Panc1 (cell line): Measurements from ENCODE around the gene SYNDIG1L.
A peak's percentile ranks its signal among the peaks of the same experiment; 100 is the strongest.

Experiments
- CTCF ChIP-seq: fragments of 450-650 bp; IDR thresholded peaks from 2 replicates; pipeline ENCODE4 v1.5.1; 2017; ENCODE audit warnings: mild to moderate bottlenecking
- POLR2AphosphoS5 ChIP-seq: IDR thresholded peaks from 2 replicates; pipeline ENCODE4 v1.6.1; 2012; ENCODE audit warnings: mild to moderate bottlenecking, low read depth, low read length, moderate library complexity
- REST ChIP-seq, 2 experiments: IDR thresholded peaks; 2 replicates each; pipeline ENCODE4 v1.6.1; 2011 to 2012; ENCODE audit warnings: low read depth in 2 of 2, control low read depth in 1 of 2, low read length in 1 of 2, mild to moderate bottlenecking in 1 of 2, moderate library complexity in 1 of 2; ENCODE audit not compliant: insufficient read depth in 1 of 2
- TCF7L2 ChIP-seq: IDR thresholded peaks from 2 replicates; pipeline ENCODE4 v1.6.1; 2011; ENCODE audit warnings: mild to moderate bottlenecking, low read depth, low read length, inconsistent platforms

- TF ChIP-seq CTCF, result peak; percentile 90
- no peak for TF ChIP-seq REST (IDR thresholded peaks at IDR 0.05; ENCODE audit: insufficient read depth in 1 of 2, low read depth in 2 of 2, low read length in 1 of 2)
- TF ChIP-seq TCF7L2, result no peak
- TF ChIP-seq POLR2AphosphoS5, result no peak
Measured at GRCh38 chr14:74362361-74362915, 63.6 kb downstream of the SYNDIG1L start.
